GM10847 (cell line): ENCODE results near the gene PRRG1.

Experiments
- POLR2A ChIP-seq: IDR thresholded peaks from 2 replicates; pipeline ENCODE4 v1.6.1; 2011; ENCODE audit not compliant: insufficient read length; ENCODE audit errors: extremely low read depth

The PRRG1 gene

DNA sequence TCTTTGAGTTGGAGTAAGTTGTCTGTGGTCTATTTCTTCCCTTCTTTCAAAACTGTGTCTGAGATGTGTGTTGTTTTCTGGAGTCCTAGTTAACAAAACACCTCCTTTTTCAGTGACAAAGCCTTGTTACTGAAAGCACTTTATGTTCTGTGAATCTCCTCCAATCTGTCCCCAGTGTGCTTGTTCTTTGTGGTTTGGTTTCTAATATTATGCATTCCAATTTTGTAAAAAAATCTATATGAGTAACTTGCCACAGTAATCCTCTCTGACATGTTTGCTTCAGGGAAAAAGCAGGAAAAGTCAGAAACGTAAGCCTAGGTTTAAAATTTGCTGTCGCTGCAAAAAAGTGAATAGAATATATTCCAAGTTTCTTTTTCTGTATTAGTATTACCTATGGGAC lies 12.4 kb downstream of the PRRG1 start:
- TF ChIP-seq POLR2A: no peak

DNA sequence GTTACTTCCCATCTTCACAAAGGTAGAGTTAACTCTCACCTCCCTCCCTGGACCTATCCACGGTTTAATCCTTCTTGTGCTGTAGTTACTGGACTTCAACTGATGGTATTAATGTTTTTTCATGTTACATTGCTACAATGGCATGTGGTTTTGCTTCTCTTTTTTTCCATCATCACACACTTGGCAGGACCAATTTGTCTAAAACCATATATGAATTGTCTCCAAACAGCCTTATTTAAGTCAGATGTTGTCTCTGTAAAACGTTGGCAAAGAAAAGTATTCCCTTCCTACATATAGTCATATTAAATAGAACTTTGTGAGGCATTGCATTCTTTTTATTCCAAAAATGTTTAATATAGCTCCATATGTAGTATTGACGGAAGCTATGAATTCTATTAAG lies 15.5 kb downstream of the PRRG1 start:
- no peak for TF ChIP-seq POLR2A

DNA sequence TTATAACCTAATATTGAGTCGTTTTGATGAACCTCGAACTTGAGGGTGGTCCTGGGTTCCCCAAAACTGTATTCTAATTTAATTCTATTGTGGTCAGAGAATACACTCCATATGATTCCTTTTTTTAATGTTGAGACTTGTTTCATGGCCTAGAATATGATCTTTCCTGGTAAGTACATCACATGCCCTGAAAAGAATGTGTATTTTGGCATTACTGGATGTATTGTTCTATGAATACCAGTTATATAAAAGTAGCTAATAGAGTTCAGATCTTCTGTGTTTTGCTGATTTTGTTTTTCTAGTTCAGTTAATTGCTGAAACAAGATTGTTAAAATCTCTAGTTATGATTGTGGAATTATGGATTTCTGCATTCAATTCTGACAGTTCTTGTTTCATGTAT lies 18.8 kb downstream of the PRRG1 start:
- TF ChIP-seq POLR2A: no peak

DNA sequence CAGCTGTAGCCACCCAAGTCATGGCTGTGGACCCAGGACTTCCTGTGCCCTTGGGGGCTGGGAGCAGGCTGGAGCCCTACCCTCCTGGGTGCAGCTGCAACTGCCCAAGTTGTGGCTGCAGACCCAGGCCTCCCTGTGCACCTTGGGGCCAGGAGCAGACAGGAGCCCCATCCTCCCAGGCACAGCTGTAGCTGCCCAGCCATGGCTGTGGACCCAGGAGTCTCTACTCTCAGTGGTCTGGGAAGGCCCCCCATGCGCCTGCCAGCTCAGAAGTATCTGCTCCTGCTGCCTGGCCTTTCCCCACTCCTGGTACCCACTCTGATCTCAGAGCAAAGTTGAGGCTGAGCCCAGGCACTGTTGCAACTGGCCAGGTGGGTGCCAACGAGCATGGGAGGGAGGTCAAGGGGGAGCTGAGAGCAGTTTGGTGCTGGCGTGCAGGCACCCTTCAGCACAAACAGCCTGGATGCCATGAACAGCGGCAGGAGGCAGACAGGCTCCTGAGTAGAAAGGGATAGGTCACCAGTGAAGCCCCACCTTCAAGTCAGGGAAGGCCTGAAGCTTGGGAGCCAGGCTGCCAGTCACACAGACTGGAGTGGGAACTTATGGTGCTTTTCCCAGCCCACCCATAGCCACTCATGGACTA lies 21.5 kb downstream of the PRRG1 start:
- TF ChIP-seq POLR2A: no peak

DNA sequence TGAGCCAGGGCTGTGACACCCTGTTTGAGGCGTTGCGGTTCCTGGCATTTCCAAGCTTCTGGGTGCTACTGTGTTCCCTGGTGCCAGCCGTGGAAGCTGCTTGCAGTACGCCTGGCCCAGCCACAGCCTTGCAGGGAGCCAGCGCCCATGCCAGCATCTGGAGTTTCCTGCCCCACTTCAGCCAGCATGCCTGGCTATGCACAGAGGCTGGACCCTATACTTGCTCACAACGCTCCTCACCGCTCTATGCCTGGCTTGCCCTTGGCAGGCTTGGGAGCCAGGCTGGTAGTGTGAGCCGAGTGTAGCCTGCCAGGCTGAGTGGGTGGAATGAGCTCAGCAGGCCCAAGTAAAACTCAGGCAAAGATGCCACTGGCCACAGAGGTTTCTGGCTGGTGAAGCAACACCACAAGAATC lies 22.4 kb downstream of the PRRG1 start:
- TF ChIP-seq POLR2A: no peak

DNA sequence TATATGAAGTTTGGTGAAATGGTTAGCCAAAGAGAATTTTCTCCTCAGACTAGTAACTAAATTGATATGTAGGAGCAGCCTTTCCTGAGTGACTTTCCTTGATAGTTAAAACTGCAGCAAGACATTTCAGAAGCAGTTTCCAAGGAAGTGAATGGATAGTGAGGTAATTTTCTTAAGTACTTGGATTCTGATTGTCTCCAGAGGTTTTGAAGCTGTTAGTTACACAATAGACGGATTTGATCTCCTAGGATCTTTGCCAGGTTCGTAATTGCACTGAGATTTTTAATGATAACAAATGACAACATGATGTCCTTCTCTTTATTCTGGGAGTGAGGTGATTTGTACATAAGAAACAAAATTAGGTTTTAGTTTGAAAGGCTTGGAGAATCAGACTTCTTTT lies 29.2 kb downstream of the PRRG1 start:
- no peak for TF ChIP-seq POLR2A

DNA sequence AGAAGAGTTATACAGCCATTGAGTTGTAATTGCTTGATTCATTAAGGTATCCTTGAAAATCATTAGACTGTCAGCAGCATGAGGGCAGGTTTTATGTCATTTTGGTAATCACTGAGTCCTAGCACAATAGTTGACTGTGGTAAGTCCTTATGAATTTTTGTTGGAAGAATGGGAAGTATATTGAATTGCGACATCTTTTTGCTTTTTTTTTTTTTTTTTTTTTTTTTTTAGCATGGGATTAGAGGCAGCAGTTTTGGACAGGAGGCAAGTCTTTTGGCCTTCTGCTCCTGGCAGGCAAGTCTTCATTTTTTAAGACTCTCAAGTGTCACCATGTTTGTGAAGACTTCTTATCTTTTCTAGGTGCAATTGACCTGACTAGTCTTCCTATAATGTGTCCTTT lies 29.7 kb downstream of the PRRG1 start:
- TF ChIP-seq POLR2A: no peak

DNA sequence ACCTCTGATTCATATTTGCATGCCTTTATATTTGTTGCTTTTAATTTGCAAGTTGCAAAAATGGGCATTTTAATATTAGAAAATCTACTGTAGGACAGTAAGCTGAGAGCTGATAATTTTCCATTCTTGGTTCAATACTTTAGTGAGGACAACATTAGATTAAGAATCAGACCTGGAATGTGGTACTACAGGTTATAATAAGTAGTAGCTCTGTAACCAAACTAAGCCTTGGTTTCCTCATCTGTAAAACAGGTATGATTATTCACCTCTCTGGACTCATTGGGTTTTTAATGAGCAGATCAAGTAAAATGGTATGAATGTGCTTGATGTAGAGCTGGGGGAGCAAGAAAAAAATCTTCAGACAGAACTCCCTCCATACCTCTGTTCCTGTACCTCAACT lies 31.1 kb downstream of the PRRG1 start:
- no peak for TF ChIP-seq POLR2A

DNA sequence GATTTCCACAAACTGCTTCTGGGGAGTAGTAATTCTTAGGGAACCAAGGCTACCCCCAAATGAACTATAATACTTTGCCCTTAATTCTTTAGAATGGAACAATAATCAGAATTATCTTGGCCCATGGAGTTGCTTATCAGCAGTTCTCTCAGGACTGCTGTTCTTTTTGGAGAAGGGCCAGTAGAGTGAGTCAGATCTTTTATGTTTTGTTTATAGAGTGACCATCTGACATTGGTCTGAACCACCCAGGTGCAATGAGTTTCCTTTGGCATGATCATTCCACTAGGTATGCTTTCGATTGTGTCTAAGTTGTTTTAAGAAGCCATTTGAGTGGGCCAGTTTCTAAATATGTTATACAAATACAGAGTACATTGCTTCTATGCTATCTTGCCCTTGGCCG lies 31.8 kb downstream of the PRRG1 start:
- no peak for TF ChIP-seq POLR2A

DNA sequence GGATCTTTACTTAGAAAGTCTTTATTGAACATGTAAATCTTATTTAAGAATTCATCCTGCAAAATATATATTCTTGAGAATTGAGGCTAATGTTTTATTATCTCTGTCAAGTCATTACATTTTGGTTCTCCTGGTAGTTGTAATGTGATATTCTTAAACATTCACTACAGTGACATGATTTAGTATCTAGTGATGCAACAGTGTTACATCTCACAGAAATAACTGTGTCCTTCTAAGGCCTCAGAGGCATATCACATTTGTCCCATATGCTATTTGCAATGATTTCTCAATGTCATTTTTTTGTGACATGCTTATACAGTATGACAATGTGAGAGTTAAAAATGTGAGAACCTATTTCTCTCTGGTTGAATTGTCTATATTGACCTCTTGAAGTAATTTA lies 34.1 kb downstream of the PRRG1 start:
- no peak for TF ChIP-seq POLR2A

DNA sequence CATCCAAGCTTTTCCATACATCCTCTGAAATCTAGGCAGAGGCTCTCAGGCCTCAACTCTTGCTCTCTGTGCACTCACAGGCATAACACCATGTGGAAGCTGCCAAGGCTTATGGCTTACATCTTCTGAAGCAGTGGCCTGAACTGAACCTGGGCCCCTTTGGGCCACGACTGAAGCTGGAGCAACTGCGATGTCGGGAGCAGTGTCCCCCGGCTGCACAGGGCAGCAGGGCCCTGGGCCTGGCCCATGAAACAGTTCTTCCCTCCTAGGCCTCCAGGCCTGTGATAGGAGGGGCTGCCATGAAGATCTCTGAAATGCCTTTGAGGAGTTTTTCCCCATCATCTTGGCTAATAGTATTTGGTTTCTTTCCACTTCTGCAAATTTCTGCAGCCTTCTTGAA lies 39.2 kb downstream of the PRRG1 start:
- TF ChIP-seq POLR2A: no peak

DNA sequence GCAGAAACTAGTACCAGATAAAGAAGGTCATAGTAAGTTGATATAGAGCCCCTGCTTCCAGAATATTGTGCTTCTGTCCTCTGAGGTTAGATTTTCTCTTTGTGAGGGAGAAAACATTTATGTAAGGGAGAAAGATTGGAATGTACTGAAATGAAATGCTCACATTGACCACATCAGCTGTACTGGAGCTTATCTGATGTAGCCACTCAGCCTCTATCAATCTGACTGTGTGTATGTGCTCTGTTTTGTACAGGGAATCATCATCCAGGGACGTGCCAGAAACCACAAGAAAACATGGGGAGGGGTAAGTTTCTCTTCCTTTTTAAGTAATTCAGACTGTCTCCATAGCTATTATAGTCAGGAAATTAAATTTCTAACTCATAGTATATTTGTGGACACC lies 56.8 kb downstream of the PRRG1 start:
- TF ChIP-seq POLR2A: no peak

DNA sequence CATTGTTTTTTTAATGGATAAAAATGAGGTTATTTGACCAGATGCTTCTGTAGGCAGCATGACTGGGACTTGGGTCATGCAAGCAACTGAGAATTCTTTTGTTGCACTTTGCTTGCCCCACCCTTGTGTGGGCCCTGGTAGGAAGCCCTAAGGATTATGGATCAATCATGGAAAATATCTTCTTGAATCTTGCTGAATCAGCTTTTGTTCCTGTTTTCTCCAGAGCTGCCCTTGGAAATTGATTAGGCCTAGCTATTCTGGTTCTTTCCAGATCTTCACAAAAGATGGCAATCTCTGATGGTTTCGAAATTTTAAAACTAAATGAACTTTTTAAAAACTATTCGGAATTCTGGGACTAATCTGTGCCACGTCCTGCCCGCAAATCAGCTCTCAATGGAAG lies 58.6 kb downstream of the PRRG1 start:
- no peak for TF ChIP-seq POLR2A

DNA sequence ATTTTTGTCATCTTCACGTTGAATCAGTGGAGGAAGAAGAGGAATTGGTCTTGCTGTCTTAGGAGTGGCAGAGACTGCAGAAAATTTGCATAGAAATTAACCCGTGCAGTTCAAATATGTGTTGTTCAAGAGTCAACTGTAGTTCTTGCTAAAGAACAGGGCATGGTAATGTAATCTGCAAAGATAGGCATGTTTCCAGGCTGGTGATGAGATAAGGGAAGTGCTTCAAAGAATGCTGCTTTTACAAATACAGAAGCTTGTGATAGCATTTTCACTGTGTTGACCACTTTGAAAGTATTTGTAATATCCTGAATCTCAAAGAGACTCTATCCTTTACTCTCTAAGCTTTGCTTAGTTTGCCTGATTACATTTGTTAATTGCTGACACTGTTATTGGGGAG lies 60.1 kb downstream of the PRRG1 start:
- no peak for TF ChIP-seq POLR2A

DNA sequence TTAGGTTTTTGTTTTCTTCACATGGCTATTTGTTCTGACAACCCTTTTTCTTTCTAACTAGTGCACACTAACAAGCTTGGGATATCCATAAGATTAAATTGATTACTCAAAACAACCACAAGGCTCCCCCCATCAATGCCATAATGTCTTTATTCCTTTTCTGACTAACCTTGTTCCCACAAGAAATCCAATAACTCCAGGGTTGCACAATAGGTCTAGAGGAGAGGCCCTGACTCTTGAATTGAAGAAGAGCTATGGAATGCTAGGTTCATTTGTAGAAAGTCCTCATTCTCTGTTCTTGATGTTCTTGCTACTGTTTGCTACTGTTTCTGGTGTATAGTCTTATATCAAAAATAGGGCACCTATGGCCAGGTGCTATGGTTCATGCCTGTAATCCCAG lies 71.0 kb downstream of the PRRG1 start:
- no peak for TF ChIP-seq POLR2A

DNA sequence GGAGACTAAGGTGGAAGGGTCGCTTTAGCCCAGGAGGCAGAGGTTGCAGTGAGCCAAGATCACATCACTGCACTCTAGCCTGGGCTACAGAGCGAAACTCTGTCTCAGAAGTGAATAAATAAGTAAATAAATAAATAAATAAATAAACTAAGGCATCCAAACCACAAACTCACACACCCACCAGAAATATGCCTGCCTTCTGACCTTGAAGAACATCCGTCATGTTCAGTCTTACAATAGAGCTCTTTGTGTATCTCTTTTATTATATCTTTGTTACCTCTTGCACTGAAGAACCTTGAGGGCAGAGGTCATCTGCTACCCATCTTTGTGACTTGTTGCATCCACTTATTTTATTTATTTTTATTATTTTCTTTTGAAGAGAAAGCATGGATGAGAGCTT lies 71.6 kb downstream of the PRRG1 start:
- no peak for TF ChIP-seq POLR2A

DNA sequence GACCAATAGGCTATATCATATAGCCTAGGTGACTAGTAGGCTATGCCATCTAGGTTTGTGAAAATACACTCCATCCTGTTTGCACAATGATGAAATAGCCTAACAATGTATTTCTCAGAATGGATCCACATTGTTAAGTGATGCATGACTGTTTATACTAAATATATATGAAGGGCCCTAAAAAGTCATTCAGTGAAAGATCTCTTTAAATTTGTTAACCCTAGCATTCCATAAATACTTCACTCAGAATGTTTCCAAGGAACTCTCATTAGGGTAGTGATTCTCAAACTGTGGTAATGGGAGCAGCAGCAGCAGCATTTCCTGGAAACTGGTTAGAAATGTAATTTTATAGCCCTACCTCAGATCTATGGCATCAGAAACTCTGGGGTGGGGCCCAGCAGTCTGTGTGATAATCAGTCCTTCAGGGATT lies 74.9 kb downstream of the PRRG1 start:
- no peak for TF ChIP-seq POLR2A

DNA sequence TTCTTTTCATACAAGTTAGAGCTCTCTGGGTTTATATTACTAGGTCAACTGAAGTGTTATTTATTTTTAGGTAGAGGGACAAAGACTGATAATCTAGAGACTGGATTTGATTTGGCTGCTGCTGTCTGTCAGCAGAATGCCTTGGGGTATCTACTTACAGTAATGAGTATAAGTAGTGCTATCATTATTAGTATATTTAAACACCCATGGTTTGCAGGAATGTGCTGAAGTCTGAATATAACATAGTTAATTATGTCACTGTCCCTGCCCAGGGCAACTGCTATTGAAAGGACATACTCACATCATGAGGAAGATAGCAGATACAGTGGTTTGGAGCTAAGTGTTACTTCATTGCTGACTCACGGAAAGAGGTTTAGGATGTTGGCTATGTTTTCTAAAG lies 76.2 kb downstream of the PRRG1 start:
- TF ChIP-seq POLR2A: no peak
